ENCODE measurements around the gene TMEM54.

DNA sequence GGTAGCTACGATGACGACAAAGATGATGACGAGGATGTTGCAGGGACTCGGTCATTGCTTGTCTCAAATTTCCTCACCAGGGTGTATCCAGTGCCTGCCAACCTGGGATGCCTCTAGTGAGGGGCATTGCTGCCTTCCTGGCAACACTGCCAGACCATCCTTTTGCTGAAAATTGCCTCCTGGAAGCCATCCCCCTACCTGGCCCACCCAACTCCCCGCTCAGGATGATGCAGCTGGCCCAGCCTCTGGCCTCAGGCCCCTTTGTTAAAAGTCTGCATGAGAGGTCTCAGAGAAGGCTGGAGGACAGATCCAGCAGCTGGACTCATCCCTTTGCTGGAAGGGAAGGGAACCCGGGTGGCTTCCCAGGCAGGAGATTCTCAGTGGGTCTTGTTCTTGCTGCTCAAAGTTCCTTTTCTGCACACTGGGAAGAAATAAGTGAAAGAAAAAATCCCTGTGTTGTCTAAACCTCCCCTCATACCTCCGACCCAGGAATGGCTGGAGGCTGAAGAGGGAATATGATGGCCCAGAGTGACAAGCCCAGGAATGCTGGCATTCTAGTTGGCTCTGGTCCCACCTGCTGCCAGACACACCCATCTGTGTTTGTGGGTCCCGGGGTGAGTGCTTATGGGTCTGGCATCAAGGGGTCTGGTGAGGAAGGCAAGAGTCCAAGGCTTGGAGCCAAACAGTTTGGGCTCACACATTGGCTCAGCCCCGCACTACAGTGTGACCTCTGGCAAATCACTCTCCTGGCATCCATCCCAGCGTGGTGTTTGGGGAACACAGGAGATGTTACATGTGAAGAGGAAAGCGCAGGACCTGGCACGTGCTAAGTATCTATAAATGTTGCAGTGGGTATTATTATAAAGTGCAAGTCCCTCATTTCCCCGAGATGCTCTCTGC, 23.7 kb downstream of the TMEM54 start:
- TF ChIP-seq POLR2AphosphoS5 (IDR thresholded peaks at IDR 0.05; ENCODE audit: low read length): no peak
- no peak for TF ChIP-seq YY1 (IDR thresholded peaks at IDR 0.05; ENCODE audit: low read depth, low read length)
- TF ChIP-seq NRF1 (conservative IDR thresholded peaks at IDR 0.05; ENCODE audit: low read depth, low read length): no peak

Measured in GM12878 (cell line).